Endothelial cell (in vitro differentiated cells): Measurements from ENCODE around the gene CDCP1. TPM values are rescaled to one million over a fixed set of nuclear protein-coding genes. Genes with fewer than 3 reads are reported as not detected.
A peak's percentile ranks its signal among the peaks of the same experiment; 100 is the strongest.

ENCODE experiments used
- DNase-seq: peaks from one replicate; pipeline ENCODE4 v3.0.0; 2021; ENCODE audit warnings: low spot score
- H3K27ac Mint-ChIP-seq: one replicate; pipeline ENCODE4 v1.8.0; 2021; ENCODE audit warnings: mixed read lengths, inconsistent platforms; ENCODE audit not compliant: unreplicated experiment
- H3K27me3 Mint-ChIP-seq: one replicate; pipeline ENCODE4 v1.8.0; 2021; ENCODE audit warnings: mild to moderate bottlenecking, moderate library complexity, mixed read lengths, inconsistent platforms; ENCODE audit not compliant: unreplicated experiment
- H3K36me3 Mint-ChIP-seq: one replicate; pipeline ENCODE4 v1.8.0; 2021; ENCODE audit warnings: mild to moderate bottlenecking, low read depth, mixed read lengths, inconsistent platforms; ENCODE audit not compliant: unreplicated experiment
- H3K4me1 Mint-ChIP-seq: one replicate; pipeline ENCODE4 v1.8.0; 2021; ENCODE audit warnings: mild to moderate bottlenecking, mixed read lengths, inconsistent platforms; ENCODE audit not compliant: unreplicated experiment
- H3K4me3 Mint-ChIP-seq: one replicate; pipeline ENCODE4 v1.8.0; 2021; ENCODE audit warnings: mild to moderate bottlenecking, mixed read lengths, inconsistent platforms; ENCODE audit not compliant: unreplicated experiment
- H3K9me3 Mint-ChIP-seq: one replicate; pipeline ENCODE4 v1.8.0; 2021; ENCODE audit warnings: mixed read lengths, inconsistent platforms; ENCODE audit not compliant: unreplicated experiment
- total RNA-seq: library from RNA; stranded (reverse); fragmentation: NEBNext Ultra II Directional; extraction: Animal tissue kit (Norgen Biotek cat#: 25700); gene quantifications from one replicate; pipeline ENCODE4 v1.2.1, GENCODE V29; 2021; ENCODE audit not compliant: unreplicated experiment
- TF ChIP-seq, protein P1 (sequence below): fragments of 200-600 bp; sonication (generic); IDR thresholded peaks from one replicate; pipeline ENCODE4 v1.5.0; 2021; ENCODE audit warnings: antibody characterized with exemption; ENCODE audit not compliant: unreplicated experiment

The CDCP1 gene
- total RNA-seq, 1 donor from 2014 or later, result 0.26 TPM

GRCh38 chr3:45043728-45044299 lies 102.4 kb downstream of the CDCP1 start:
- Mint-ChIP-seq H3K9me3 (no peaks in the 10 kb centered on the region), H3K4me1 (no peaks in the 10 kb centered on the region), H3K36me3 (no peaks in the 10 kb centered on the region), H3K4me3 (no peak overlapping the region), H3K27ac (no peak overlapping the region), H3K27me3 (no peaks in the 10 kb centered on the region)
- no peak for DNase-seq
- TF ChIP-seq, protein P1, sequence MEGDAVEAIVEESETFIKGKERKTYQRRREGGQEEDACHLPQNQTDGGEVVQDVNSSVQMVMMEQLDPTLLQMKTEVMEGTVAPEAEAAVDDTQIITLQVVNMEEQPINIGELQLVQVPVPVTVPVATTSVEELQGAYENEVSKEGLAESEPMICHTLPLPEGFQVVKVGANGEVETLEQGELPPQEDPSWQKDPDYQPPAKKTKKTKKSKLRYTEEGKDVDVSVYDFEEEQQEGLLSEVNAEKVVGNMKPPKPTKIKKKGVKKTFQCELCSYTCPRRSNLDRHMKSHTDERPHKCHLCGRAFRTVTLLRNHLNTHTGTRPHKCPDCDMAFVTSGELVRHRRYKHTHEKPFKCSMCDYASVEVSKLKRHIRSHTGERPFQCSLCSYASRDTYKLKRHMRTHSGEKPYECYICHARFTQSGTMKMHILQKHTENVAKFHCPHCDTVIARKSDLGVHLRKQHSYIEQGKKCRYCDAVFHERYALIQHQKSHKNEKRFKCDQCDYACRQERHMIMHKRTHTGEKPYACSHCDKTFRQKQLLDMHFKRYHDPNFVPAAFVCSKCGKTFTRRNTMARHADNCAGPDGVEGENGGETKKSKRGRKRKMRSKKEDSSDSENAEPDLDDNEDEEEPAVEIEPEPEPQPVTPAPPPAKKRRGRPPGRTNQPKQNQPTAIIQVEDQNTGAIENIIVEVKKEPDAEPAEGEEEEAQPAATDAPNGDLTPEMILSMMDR, result no peak

GRCh38 chr3:45042162-45042561 lies 104.0 kb downstream of the CDCP1 start:
- Mint-ChIP-seq H3K9me3 (no peaks in the 10 kb centered on the region), H3K36me3 (no peaks in the 10 kb centered on the region), H3K4me1 (no peaks in the 10 kb centered on the region), H3K27me3 (no peaks in the 10 kb centered on the region), H3K4me3 (no peak overlapping the region), H3K27ac (no peak overlapping the region)
- no peak for DNase-seq
- TF ChIP-seq, protein P1, result no peak

DNA sequence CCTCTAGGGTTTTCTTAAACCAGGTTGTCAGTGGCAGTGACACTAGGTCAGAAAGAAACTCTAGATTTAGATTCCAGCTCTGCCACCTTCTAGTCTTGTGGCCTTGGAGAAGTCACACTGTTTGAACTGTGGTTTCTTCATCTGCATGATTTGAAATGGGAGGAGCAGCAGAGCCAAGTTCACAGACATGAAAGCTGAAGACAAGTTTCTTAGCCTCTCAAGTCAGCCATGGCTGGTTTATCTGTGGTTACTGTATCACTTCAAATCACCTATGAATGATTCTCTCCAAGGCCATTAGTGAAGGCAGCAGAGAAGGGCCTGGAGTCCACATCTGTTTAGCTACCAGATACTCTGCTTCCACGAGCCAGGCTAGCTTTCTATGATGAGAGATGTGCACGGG lies 104.5 kb downstream of the CDCP1 start:
- Mint-ChIP-seq H3K9me3 (no peaks in the 10 kb centered on the region), H3K36me3 (no peaks in the 10 kb centered on the region), H3K27me3 (peaks cover 1% of the 10 kb centered on the region), H3K4me1 (no peaks in the 10 kb centered on the region), H3K27ac (no peak overlapping the region), H3K4me3 (no peak overlapping the region)
- no peak for DNase-seq
- TF ChIP-seq, protein P1, result no peak

GRCh38 chr3:45037720-45038455 lies 108.3 kb downstream of the CDCP1 start:
- H3K27me3 Mint-ChIP-seq, result peaks cover 5% of the 10 kb centered on the region

More at GRCh38 chr3:45037720-45038455, 108.3 kb downstream of the CDCP1 start:
- Mint-ChIP-seq H3K9me3 (no peaks in the 10 kb centered on the region), H3K36me3 (no peaks in the 10 kb centered on the region), H3K4me3 (no peak overlapping the region), H3K4me1 (peaks cover 13% of the 10 kb centered on the region), H3K27ac (no peak overlapping the region)
- TF ChIP-seq, protein P1, result peak; percentile 96
- peak; percentile 92 for DNase-seq
